Panc1 (cell line): ENCODE data around the gene TBCK.

Experiments used
- POLR2AphosphoS5 ChIP-seq: IDR thresholded peaks from 2 replicates; pipeline ENCODE4 v1.6.1; 2012; ENCODE audit warnings: mild to moderate bottlenecking, low read depth, low read length, moderate library complexity
- TF ChIP-seq, protein P1 (sequence below): fragments of 450-650 bp; IDR thresholded peaks from 2 replicates; pipeline ENCODE4 v1.5.1; 2017; ENCODE audit warnings: mild to moderate bottlenecking
- TF ChIP-seq, protein P2 (sequence below), 2 experiments: IDR thresholded peaks; 2 replicates each; pipeline ENCODE4 v1.6.1; 2011 to 2012; ENCODE audit warnings: low read depth in 2 of 2, control low read depth in 1 of 2, low read length in 1 of 2, mild to moderate bottlenecking in 1 of 2, moderate library complexity in 1 of 2; ENCODE audit not compliant: insufficient read depth in 1 of 2

DNA sequence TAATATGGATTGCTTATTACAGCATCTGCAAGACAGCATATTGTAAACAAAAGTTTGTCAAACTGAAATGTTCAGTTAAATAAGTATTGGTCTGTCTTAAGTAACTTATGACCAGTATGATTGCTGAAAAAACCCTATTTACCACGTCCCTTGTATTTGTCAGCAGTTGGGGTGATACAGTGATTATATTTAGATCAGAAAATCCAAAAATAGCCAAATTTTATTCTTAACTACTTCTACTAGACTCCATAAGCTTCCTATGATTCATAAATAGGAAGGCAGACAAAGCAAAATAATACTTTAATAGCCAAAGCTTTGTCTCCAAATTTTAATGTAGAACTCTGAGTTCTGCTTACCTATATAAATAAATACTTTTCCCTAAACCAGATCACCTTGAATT, 45.3 kb downstream of the TBCK start:
- TF ChIP-seq, protein P1, sequence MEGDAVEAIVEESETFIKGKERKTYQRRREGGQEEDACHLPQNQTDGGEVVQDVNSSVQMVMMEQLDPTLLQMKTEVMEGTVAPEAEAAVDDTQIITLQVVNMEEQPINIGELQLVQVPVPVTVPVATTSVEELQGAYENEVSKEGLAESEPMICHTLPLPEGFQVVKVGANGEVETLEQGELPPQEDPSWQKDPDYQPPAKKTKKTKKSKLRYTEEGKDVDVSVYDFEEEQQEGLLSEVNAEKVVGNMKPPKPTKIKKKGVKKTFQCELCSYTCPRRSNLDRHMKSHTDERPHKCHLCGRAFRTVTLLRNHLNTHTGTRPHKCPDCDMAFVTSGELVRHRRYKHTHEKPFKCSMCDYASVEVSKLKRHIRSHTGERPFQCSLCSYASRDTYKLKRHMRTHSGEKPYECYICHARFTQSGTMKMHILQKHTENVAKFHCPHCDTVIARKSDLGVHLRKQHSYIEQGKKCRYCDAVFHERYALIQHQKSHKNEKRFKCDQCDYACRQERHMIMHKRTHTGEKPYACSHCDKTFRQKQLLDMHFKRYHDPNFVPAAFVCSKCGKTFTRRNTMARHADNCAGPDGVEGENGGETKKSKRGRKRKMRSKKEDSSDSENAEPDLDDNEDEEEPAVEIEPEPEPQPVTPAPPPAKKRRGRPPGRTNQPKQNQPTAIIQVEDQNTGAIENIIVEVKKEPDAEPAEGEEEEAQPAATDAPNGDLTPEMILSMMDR = no peak
- TF ChIP-seq POLR2AphosphoS5 = no peak
- TF ChIP-seq, protein P2, sequence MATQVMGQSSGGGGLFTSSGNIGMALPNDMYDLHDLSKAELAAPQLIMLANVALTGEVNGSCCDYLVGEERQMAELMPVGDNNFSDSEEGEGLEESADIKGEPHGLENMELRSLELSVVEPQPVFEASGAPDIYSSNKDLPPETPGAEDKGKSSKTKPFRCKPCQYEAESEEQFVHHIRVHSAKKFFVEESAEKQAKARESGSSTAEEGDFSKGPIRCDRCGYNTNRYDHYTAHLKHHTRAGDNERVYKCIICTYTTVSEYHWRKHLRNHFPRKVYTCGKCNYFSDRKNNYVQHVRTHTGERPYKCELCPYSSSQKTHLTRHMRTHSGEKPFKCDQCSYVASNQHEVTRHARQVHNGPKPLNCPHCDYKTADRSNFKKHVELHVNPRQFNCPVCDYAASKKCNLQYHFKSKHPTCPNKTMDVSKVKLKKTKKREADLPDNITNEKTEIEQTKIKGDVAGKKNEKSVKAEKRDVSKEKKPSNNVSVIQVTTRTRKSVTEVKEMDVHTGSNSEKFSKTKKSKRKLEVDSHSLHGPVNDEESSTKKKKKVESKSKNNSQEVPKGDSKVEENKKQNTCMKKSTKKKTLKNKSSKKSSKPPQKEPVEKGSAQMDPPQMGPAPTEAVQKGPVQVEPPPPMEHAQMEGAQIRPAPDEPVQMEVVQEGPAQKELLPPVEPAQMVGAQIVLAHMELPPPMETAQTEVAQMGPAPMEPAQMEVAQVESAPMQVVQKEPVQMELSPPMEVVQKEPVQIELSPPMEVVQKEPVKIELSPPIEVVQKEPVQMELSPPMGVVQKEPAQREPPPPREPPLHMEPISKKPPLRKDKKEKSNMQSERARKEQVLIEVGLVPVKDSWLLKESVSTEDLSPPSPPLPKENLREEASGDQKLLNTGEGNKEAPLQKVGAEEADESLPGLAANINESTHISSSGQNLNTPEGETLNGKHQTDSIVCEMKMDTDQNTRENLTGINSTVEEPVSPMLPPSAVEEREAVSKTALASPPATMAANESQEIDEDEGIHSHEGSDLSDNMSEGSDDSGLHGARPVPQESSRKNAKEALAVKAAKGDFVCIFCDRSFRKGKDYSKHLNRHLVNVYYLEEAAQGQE (IDR thresholded peaks at IDR 0.05; ENCODE audit: insufficient read depth in 1 of 2, low read depth in 2 of 2, low read length in 1 of 2) = no peak
